ENCODE measurements around the gene MADD.

MADD gene

GRCh38 chr11:47269002-47269828 is 718 bp upstream of the MADD start:
- TF ChIP-seq TAF1 (IDR thresholded peaks at IDR 0.05; ENCODE audit: borderline replicate concordance, insufficient read depth, low read length) (0 out of 2 replicates have a peak, but pooled peaks have one; percentile 52), POLR2AphosphoS5 (IDR thresholded peaks at IDR 0.05; ENCODE audit: low read depth, low read length) (no peak), SIN3A (IDR thresholded peaks at IDR 0.05; ENCODE audit: borderline replicate concordance, insufficient read depth, low read length) (0 out of 2 replicates have a peak, but pooled peaks have one; percentile 63)
- TF ChIP-seq, protein P1, sequence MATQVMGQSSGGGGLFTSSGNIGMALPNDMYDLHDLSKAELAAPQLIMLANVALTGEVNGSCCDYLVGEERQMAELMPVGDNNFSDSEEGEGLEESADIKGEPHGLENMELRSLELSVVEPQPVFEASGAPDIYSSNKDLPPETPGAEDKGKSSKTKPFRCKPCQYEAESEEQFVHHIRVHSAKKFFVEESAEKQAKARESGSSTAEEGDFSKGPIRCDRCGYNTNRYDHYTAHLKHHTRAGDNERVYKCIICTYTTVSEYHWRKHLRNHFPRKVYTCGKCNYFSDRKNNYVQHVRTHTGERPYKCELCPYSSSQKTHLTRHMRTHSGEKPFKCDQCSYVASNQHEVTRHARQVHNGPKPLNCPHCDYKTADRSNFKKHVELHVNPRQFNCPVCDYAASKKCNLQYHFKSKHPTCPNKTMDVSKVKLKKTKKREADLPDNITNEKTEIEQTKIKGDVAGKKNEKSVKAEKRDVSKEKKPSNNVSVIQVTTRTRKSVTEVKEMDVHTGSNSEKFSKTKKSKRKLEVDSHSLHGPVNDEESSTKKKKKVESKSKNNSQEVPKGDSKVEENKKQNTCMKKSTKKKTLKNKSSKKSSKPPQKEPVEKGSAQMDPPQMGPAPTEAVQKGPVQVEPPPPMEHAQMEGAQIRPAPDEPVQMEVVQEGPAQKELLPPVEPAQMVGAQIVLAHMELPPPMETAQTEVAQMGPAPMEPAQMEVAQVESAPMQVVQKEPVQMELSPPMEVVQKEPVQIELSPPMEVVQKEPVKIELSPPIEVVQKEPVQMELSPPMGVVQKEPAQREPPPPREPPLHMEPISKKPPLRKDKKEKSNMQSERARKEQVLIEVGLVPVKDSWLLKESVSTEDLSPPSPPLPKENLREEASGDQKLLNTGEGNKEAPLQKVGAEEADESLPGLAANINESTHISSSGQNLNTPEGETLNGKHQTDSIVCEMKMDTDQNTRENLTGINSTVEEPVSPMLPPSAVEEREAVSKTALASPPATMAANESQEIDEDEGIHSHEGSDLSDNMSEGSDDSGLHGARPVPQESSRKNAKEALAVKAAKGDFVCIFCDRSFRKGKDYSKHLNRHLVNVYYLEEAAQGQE (IDR thresholded peaks at IDR 0.05; ENCODE audit: insufficient read depth in 1 of 2, low read depth in 2 of 2, low read length in 2 of 2), result peak in 1 of 2 experiments; percentile 3; a peak in 1 of 4 replicates

- TF ChIP-seq TAF1 (IDR thresholded peaks at IDR 0.05; ENCODE audit: borderline replicate concordance, insufficient read depth, low read length) (no peak), POLR2AphosphoS5 (IDR thresholded peaks at IDR 0.05; ENCODE audit: low read depth, low read length) (no peak), FOXP2 (optimal IDR thresholded peaks at IDR 0.05; ENCODE audit: borderline replicate concordance, extremely low read depth, extremely low read length, insufficient read depth) (no peak), SIN3A (IDR thresholded peaks at IDR 0.05; ENCODE audit: borderline replicate concordance, insufficient read depth, low read length) (0 out of 2 replicates have a peak, but pooled peaks have one; percentile 6)
- TF ChIP-seq, protein P1 (IDR thresholded peaks at IDR 0.05; ENCODE audit: insufficient read depth in 1 of 2, low read depth in 2 of 2, low read length in 2 of 2), result peak; percentile 56 to 69
Observed at GRCh38 chr11:47270331-47271271, 668 bp downstream of the MADD start.

DNA sequence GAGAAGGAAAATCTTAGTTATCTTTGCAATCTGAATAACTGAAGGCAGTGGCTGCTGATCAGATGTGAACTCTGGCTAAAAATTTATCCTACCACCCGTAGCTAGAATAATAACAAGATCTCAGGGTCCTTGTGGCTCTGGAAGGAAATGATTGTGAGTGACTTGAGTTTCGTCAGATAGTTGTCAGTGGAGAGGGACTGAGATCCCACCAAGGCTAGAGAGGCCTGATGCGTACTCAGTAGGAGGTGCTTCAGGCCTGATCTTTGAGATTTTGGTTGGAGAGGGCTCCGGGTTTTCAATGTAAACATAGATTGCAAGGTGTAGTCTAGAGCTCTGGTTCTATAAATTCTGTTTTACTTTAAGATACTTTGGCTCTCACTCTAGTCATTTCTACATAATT is 1.4 kb downstream of the MADD start:
- TF ChIP-seq SIN3A (IDR thresholded peaks at IDR 0.05; ENCODE audit: borderline replicate concordance, insufficient read depth, low read length) (no peak), TAF1 (IDR thresholded peaks at IDR 0.05; ENCODE audit: borderline replicate concordance, insufficient read depth, low read length) (no peak), FOXP2 (optimal IDR thresholded peaks at IDR 0.05; ENCODE audit: borderline replicate concordance, extremely low read depth, extremely low read length, insufficient read depth) (no peak), POLR2AphosphoS5 (IDR thresholded peaks at IDR 0.05; ENCODE audit: low read depth, low read length) (no peak)
- TF ChIP-seq, protein P1 (IDR thresholded peaks at IDR 0.05; ENCODE audit: insufficient read depth in 1 of 2, low read depth in 2 of 2, low read length in 2 of 2), result no peak

DNA sequence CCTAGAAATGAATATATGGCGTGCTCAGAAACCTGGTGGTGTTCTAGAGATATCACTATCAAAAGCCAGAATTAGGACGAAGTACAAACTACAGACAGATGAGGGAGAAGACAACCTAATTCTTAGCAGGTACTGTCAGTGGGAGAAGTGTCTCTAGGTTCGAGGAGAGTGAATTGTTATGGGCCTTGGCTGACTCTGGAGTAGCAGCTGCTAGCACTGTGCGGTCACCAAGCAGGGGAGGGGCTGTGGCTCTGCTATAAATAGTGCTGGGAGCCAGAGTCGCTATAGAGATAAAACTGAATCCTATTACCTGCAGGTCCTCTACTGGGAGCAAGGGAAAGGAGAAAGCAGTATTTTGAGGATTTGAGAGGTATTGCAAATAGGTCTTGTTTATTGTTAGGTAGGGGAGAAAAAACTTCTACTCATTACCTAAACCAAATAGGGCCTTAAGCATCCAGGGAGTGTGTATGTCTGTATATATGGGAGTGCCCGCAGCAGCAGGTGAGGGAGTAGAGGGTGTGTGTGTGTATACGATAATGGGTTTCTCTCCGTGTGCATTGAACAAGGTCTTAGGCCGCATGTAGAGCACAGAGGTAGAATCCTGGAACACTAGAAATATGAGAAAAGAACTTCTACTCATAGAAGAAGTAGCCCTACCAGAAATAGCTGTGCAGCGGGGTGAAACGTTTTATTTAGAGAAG is 2.2 kb downstream of the MADD start:
- TF ChIP-seq FOXP2 (optimal IDR thresholded peaks at IDR 0.05; ENCODE audit: borderline replicate concordance, extremely low read depth, extremely low read length, insufficient read depth) (no peak), POLR2AphosphoS5 (IDR thresholded peaks at IDR 0.05; ENCODE audit: low read depth, low read length) (no peak)

GRCh38 chr11:47272706-47273105 is 2.8 kb downstream of the MADD start:
- TF ChIP-seq, protein P1 (IDR thresholded peaks at IDR 0.05; ENCODE audit: insufficient read depth in 1 of 2, low read depth in 2 of 2, low read length in 2 of 2), result peak; percentile 82 to 94
- TF ChIP-seq TAF1 (IDR thresholded peaks at IDR 0.05; ENCODE audit: borderline replicate concordance, insufficient read depth, low read length) (no peak), SIN3A (IDR thresholded peaks at IDR 0.05; ENCODE audit: borderline replicate concordance, insufficient read depth, low read length) (0 out of 2 replicates have a peak, but pooled peaks have one; percentile 40)
